K562 (cell line): ENCODE measurements around the gene PDLIM5. TPM values are rescaled to one million over a fixed set of nuclear protein-coding genes. Genes with fewer than 3 reads are reported as not detected.

Experiments used
- ATAC-seq: fragments of 200-7000 bp; cut with Tn5 transposase; 3 replicates; pipeline ENCODE4 v1.9.1; 2020; ENCODE audit warnings: moderate library complexity
- BruUV-seq: library from RNA; stranded (reverse); fragments of 400-500 nt; replicated peaks from 2 replicates; lab custom pipeline; 2021; lab: Mats Ljungman, UMichigan
- CTCF ChIA-PET: fragments of 300-600 bp; formaldehyde crosslinking; extraction: SDS; loops from one replicate; lab custom pipeline; 2021; ENCODE audit warnings: low intra/inter-chr PET ratio; lab: Yijun Ruan, JAX
- POLR2A ChIA-PET: fragments of 300-600, 350-650 bp; sonication (Branson Sonifier 250); formaldehyde crosslinking; extraction: SDS; loops from one replicate; lab custom pipeline; 2021; ENCODE audit warnings: antibody characterized with exemption, inconsistent platforms; lab: Yijun Ruan, JAX
- DNase-seq, 4 experiments: peaks; one replicate each; pipeline versions ENCODE4 v3.0.0 to v3.0.0-alpha.2; 2011 to 2018; ENCODE audit warnings: low spot score in 3 of 4, mixed read lengths in 3 of 4; ENCODE audit errors: extremely low read depth in 1 of 4
- FAIRE-seq: peaks from 2 replicates; lab custom pipeline; 2011; peaks lifted over from hg19 to GRCh38; lab: Jason Lieb, UNC
- H2AFZ ChIP-seq: 2 replicates; pipeline ENCODE4 v1.6.0; 2011; ENCODE audit warnings: low read depth, low read length, control low read depth, inconsistent platforms
- H3K27ac ChIP-seq: fragments of 200-600 bp; 3 replicates; pipeline ENCODE4 v1.8.0; 2011; ENCODE audit warnings: low read depth, mild to moderate bottlenecking, control low read depth, inconsistent platforms, low read length, moderate library complexity, mixed read lengths; ENCODE audit errors: extremely low read depth
- H3K27me3 ChIP-seq, 2 experiments: fragments of 300-600 bp in 1 of 2; 2 replicates in 1 of 2; 3 replicates in 1 of 2; pipeline versions ENCODE4 v1.6.0 to v1.8.0; 2011; ENCODE audit warnings: inconsistent platforms in 2 of 2, low read length in 2 of 2, mild to moderate bottlenecking in 1 of 2, mixed read lengths in 1 of 2, moderate library complexity in 1 of 2; ENCODE audit not compliant: control insufficient read depth in 2 of 2, insufficient read depth in 2 of 2
- H3K36me3 ChIP-seq: fragments of 300-600 bp; 3 replicates; pipeline ENCODE4 v1.8.0; 2011; ENCODE audit warnings: mild to moderate bottlenecking, low read length, inconsistent platforms; ENCODE audit not compliant: control insufficient read depth, insufficient read depth
- H3K4me1 ChIP-seq, 2 experiments: fragments of 200-600 bp in 1 of 2; replicated peaks in 1 of 2; 2 replicates in 1 of 2; 3 replicates in 1 of 2; pipeline versions ENCODE4 v1.5.1 to v1.8.0; 2011; ENCODE audit warnings: inconsistent platforms in 2 of 2, low read length in 2 of 2, mild to moderate bottlenecking in 1 of 2, mixed read lengths in 1 of 2, moderate library complexity in 1 of 2; ENCODE audit not compliant: control insufficient read depth in 2 of 2, insufficient read depth in 2 of 2
- H3K4me2 ChIP-seq: 2 replicates; pipeline ENCODE4 v1.6.1; 2011; ENCODE audit warnings: low read length, control low read depth, inconsistent platforms, mixed read lengths; ENCODE audit not compliant: insufficient read depth
- H3K4me3 ChIP-seq: fragments of 200-600 bp; sonication (generic), shearing (Covaris generic); 2 replicates; pipeline ENCODE4 v1.5.1; 2016; ENCODE audit warnings: control low read depth, inconsistent platforms
- H3K79me2 ChIP-seq: fragments of 200-600 bp; 3 replicates; pipeline ENCODE4 v1.8.0; 2011; ENCODE audit warnings: low read length, inconsistent platforms; ENCODE audit not compliant: control insufficient read depth, insufficient read depth
- H3K9ac ChIP-seq, 2 experiments: 2 replicates each; pipeline versions ENCODE4 v1.6.0 to v1.6.1; 2011; ENCODE audit warnings: low read depth in 2 of 2, low read length in 2 of 2, control low read depth in 1 of 2, inconsistent platforms in 1 of 2, mild to moderate bottlenecking in 1 of 2, mixed read lengths in 1 of 2; ENCODE audit not compliant: insufficient read depth in 1 of 2
- H3K9me1 ChIP-seq: one replicate; pipeline ENCODE4 v1.6.0; 2011; ENCODE audit warnings: inconsistent platforms, mild to moderate bottlenecking, low read length, moderate library complexity; ENCODE audit not compliant: control insufficient read depth, insufficient read depth
- H3K9me3 ChIP-seq: replicated peaks from 2 replicates; pipeline ENCODE4 v1.5.1; 2011; ENCODE audit warnings: low read depth, low read length, inconsistent platforms; ENCODE audit not compliant: control insufficient read depth, insufficient read depth
- H4K20me1 ChIP-seq: replicated peaks from 2 replicates; pipeline ENCODE4 v1.6.1; 2011; ENCODE audit warnings: low read length, inconsistent platforms, mixed read lengths; ENCODE audit not compliant: control insufficient read depth, insufficient read depth
- DMBX1 ChIP-seq: fragments of 250-450 bp; sonication (Bioruptor Pico); IDR thresholded peaks from 2 replicates; pipeline ENCODE4 v1.8.0; 2022; ENCODE audit warnings: inconsistent platforms, mild to moderate bottlenecking, moderate library complexity, borderline replicate concordance
- EP400 ChIP-seq: fragments of 450-650 bp; IDR thresholded peaks from 2 replicates; pipeline ENCODE4 v1.6.1; 2017; ENCODE audit warnings: antibody characterized with exemption, mild to moderate bottlenecking, moderate library complexity
- HDAC8 ChIP-seq: fragments of 450-650 bp; IDR thresholded peaks from 2 replicates; pipeline ENCODE4 v1.6.1; 2016; ENCODE audit warnings: mild to moderate bottlenecking, missing genetic modification characterization, moderate library complexity, missing compliant biosample characterization
- NFE2L1 ChIP-seq: fragments of 450-650 bp; IDR thresholded peaks from 2 replicates; pipeline ENCODE4 v1.6.1; 2016; ENCODE audit warnings: missing genetic modification characterization, low read depth, mild to moderate bottlenecking, missing compliant biosample characterization, moderate library complexity, borderline replicate concordance
- NONO ChIP-seq, 2 experiments: fragments of 200-400 bp in 1 of 2; fragments of 450-650 bp in 1 of 2; formaldehyde crosslinking in 1 of 2; IDR thresholded peaks; 2 replicates each; pipeline ENCODE4 v1.6.1; 2017; ENCODE audit warnings: low read depth in 2 of 2, mild to moderate bottlenecking in 2 of 2, moderate library complexity in 2 of 2, low read length in 1 of 2
- SMARCB1 ChIP-seq: IDR thresholded peaks from 2 replicates; pipeline ENCODE4 v1.6.1; 2011; ENCODE audit warnings: improper control_type of control experiment, low read depth; ENCODE audit not compliant: insufficient read length
- SMC3 ChIP-seq: conservative IDR thresholded peaks from 2 replicates; pipeline ENCODE4 v1.6.1; 2011; ENCODE audit warnings: low read depth, low read length, improper control_type of control experiment; ENCODE audit not compliant: insufficient read depth
- TCF7 ChIP-seq: sonication (generic); IDR thresholded peaks from 2 replicates; pipeline ENCODE4 v1.6.1; 2016; ENCODE audit warnings: antibody characterized with exemption, borderline replicate concordance
- TRIM24 ChIP-seq, 2 experiments: fragments of 450-650 bp; IDR thresholded peaks; 2 replicates each; pipeline ENCODE4 v1.6.1; 2016
- ZFP91 ChIP-seq: sonication (generic); formaldehyde crosslinking; IDR thresholded peaks from 2 replicates; pipeline ENCODE4 v1.8.0; 2022; ENCODE audit warnings: mild to moderate bottlenecking, missing genetic modification reagents
- ZNF121 ChIP-seq: sonication (generic); formaldehyde crosslinking; conservative IDR thresholded peaks from 2 replicates; pipeline ENCODE4 v1.8.0; 2022; ENCODE audit warnings: missing genetic modification reagents
- ZNF146 ChIP-seq: IDR thresholded peaks from one replicate; pipeline ENCODE4 v1.6.1; 2018; ENCODE audit warnings: missing compliant biosample characterization; ENCODE audit not compliant: unreplicated experiment
- ZNF212 ChIP-seq: fragments of 450-650 bp; formaldehyde crosslinking; IDR thresholded peaks from 2 replicates; pipeline ENCODE4 v1.4.0; 2020; ENCODE audit warnings: mild to moderate bottlenecking
- ZNF24 ChIP-seq: fragments of 450-650 bp; IDR thresholded peaks from 2 replicates; pipeline ENCODE4 v1.6.1; 2016
- WGBS: fragments of 100-300 bp; shearing (Covaris generic); methylation state at CpG from one replicate; pipeline ENCODE4 v1.1.6; 2016; ENCODE audit warnings: low coverage, mixed read lengths; ENCODE audit not compliant: insufficient coverage; ENCODE audit errors: missing lambda C conversion rate; 5-methylcytosine and 5-hydroxymethylcytosine counted together
- in situ Hi-C: fragments of 300-500 bp; cut with MboI; formaldehyde crosslinking; loops from 4 replicates; pipeline ENCODE4 v1.15.0; 2018; ENCODE audit warnings: inconsistent platforms, mixed read lengths
- intact Hi-C: fragments of 100-400 bp; cut with micrococcal nuclease; formaldehyde crosslinking; loops from 2 replicates; pipeline ENCODE4 v1.14.2; 2022
- polyA plus RNA-seq, 8 experiments: library from polyadenylated mRNA; depleted of rRNA in 4 of 8; stranded (reverse) in 5 of 8; unstranded in 3 of 8; fragments of >200 nt; fragmentation: Nextera tagmentation in 2 of 8; fragmentation: Illumina TruSeq in 1 of 8; extraction: Ambion mirVana in 2 of 8; extraction: Trizol in 1 of 8; gene quantifications; 2 replicates each; pipeline versions ENCODE4 v1.2.1 to v1.2.3, GENCODE V29; 2011 to 2014; ENCODE audit warnings: inconsistent platforms in 1 of 8, missing spikeins in 1 of 8
- total RNA-seq, 7 experiments: library from RNA; depleted of rRNA in 6 of 7; stranded (reverse); fragments of >200 nt in 6 of 7; fragmentation: Illumina TruSeq in 2 of 7; extraction: Trizol in 2 of 7; gene quantifications; 2 replicates each; pipeline versions ENCODE4 v1.2.1 to v1.2.3, GENCODE V29; 2011 to 2021; ENCODE audit warnings: low replicate concordance in 1 of 7

PDLIM5 gene
- total and polyA plus RNA-seq, 9 of the 15 experiments (the other 6 are each of a cell fraction or from before 2014, with no cell fraction given): 36.9 to 127 (median 62.5) TPM

DNA sequence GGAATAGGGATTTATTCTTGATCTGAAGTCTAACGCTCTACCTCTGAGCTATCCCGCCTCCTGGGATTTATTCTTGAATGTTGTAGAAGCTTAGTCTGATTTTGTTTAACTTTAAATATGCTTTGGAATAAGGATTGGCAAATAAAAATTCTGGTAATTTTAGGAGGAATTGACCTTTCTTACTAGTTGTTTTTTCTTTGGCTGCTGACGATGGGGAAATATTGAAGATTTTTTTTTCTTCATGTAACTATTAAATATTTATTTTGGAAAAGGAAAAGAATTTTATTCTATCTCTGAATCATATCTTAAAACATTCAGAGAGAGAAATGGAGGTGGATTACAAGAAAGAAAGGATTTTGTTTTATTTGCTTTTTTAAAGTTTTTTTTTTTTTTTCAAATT lies 122.9 kb downstream of the PDLIM5 start:
- H3K9ac ChIP-seq: no peak overlapping the region
- no peaks in the 10 kb centered on the region; the same call in 1 of the 2 replicates for H4K20me1 ChIP-seq
- no peak for ATAC-seq
- no peak for FAIRE-seq
- H3K27ac ChIP-seq: no peak overlapping the region
- in situ Hi-C loops: no loop called here
- H3K4me2 ChIP-seq: no peak overlapping the region
- H3K4me1 ChIP-seq: no peaks in the 10 kb centered on the region
- H3K79me2 ChIP-seq: peaks cover 6% of the 10 kb centered on the region; the same call in 2 of the 3 replicates
- no peaks in the 10 kb centered on the region for H3K9me1 ChIP-seq
- TF ChIP-seq ZFP91 (CRISPR knock-in tag) (no peak), ZNF146 (CRISPR knock-in tag) (no peak), ZNF121 (CRISPR knock-in tag) (no peak), EP400 (no peak), NFE2L1 (tag) (no peak), TCF7 (no peak), TRIM24 (IDR thresholded peaks at IDR 0.05) (no peak), SMARCB1 (no peak), DMBX1 (CRISPR knock-in tag) (no peak), SMC3 (no peak), NONO (IDR thresholded peaks at IDR 0.05; ENCODE audit: low read depth in 2 of 2, low read length in 1 of 2) (no peak), HDAC8 (tag) (no peak), ZNF212 (CRISPR knock-in tag) (no peak), ZNF24 (no peak)
- no TSS peak for BruUV-seq
- H3K9me3 ChIP-seq: no peaks in the 10 kb centered on the region
- H2AFZ ChIP-seq: no peak overlapping the region
- ChIA-PET POLR2A (interaction anchor here (0.7 kb wide), 1 partner anchor 167 kb away, joined by 3 read pairs; no protein-coding TSS in a partner anchor), CTCF (interaction anchor here (0.6 kb wide), 1 partner anchor 424 kb away, joined by 4 read pairs; no protein-coding TSS in a partner anchor)
- DNase-seq: no peak
- no peak overlapping the region for H3K4me3 ChIP-seq
- intact Hi-C loops: no loop called here
- 98% methylated on average over 3 of the region's 3 CpGs for WGBS
- H3K27me3 ChIP-seq: no peaks in the 10 kb centered on the region
- H3K36me3 ChIP-seq: peaks cover 16% of the 10 kb centered on the region
